NK-92 treated with Interleukin-12 subunit alpha and Interleukin-12 subunit beta, amount 100 ng/mL, for 24 hours (cell line): ENCODE data around the gene ATR.

Source experiments
- DNase-seq: peaks from one replicate; lab custom pipeline; 2025; lab: John Stamatoyannopoulos, UW

The ATR gene

GRCh38 chr3:142523921-142524566, 54.5 kb downstream of the ATR start:
- no peak for DNase-seq

- DNase-seq: no peak
Measured at GRCh38 chr3:142509079-142509478, 69.5 kb downstream of the ATR start.

- DNase-seq: no peak
Measured at GRCh38 chr3:142507241-142507640, 71.3 kb downstream of the ATR start.

GRCh38 chr3:142502187-142502985, 76.1 kb downstream of the ATR start:
- no peak for DNase-seq

DNA sequence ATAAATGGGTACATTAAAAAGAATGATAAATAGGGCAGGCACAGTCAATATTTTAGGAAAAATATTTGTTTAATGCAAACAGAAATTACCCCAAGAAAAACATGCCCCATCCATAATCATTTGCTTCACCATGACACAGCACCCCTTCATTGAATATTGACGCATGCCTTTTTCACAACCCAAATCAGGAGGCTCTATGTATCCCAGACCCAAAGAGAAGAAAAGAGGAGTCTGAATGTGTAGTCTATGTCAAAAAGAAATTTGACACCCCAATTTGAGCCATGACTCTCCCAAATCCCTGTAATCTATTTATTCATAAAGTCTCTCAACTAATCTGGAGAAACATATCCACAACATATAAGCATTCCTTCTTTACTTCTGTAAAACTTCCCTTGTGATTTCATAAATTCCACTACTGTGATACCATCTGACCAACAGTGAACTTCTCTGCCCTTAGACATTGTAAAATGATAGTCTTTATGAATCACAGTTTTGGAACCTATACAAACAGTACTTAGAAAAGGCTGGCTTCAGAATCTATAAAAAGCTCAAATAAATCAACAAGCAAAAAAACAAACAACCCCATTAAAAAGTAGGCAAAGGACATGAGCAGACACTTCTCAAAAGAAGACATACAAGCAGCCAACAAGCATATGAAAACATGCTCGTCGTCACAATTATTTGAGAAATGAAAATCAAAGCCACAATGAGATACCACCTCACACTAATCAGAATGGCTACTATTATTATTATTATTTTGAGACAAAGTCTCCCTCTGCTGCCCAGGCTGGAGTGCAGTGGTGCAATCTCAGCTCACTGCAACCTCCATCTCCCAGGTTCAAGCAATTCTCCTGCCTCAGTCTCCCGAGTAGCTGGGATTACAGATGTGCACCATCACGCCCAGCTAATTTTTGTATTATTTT, 77.3 kb downstream of the ATR start:
- DNase-seq: no peak

GRCh38 chr3:142500211-142500610, 78.3 kb downstream of the ATR start:
- no peak for DNase-seq

- DNase-seq: no peak
Measured at GRCh38 chr3:142498397-142499180, 79.9 kb downstream of the ATR start.

GRCh38 chr3:142497729-142498128, 80.8 kb downstream of the ATR start:
- no peak for DNase-seq

DNA sequence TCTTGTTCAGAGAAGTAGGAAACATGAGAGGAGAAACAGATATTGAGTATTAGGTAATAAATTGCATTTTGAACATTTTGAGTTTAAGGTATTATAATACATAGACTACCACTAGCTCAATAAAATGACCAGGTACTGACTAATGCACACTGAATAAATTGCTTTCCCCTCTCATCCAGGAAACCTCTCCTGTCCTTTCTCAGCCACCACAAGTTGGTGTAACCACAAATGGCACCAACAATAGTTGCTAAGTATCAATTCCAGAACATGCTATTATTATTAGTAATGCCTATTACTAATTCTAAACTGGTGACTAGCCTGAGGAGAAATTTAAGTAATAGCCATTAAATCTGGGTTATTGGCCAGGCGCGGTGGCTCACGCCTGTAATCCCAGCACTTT, 83.4 kb downstream of the ATR start:
- DNase-seq: no peak

GRCh38 chr3:142492184-142492583, 86.3 kb downstream of the ATR start:
- no peak for DNase-seq

GRCh38 chr3:142489572-142490323, 88.8 kb downstream of the ATR start:
- DNase-seq: no peak

DNA sequence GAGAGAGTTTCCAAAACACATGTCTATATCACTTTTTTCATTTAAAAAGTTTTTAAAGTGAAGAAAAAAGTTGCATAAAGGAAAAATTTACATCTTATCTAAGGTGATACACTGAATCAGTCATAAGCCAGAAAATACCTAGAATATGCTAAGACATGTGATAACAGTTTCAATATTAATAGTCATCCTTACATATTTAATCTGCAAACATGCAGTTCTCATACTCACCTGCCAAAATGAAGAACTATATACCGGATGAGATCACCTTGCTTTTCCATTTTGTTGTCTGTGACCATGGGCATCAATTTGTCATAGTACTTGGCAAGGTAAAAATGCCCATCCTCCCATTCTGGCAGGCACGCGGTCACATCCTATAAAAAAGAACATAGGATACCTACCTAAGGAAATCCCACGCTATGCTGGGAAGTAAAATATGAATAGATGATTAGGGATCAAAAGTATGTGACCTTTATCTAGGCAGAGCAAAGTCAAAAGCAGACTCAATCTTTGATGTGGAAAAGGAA, 93.6 kb downstream of the ATR start:
- no peak for DNase-seq

DNA sequence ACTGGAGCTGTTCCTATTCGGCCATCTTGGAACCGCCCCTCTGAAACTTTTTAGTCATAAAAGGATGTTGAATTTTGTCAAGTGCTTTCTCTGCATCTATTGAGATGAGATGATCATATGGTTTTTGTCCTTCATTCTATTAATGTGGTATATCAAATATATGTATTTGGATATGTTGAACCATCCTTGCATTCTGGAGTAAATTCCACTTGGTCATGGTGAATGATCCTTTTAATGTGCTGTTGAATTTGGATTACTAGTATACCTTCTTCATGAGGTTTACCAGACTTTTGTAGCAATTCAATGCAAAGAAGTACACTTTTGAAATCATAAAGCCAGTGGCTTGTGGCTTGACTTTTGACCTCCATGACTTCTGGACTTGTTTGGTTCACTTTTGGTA, 97.3 kb downstream of the ATR start:
- DNase-seq: no peak

- no peak for DNase-seq
Measured at GRCh38 chr3:142470826-142471225, 107.7 kb downstream of the ATR start.

GRCh38 chr3:142468456-142468855, 110.1 kb downstream of the ATR start:
- DNase-seq: no peak

DNA sequence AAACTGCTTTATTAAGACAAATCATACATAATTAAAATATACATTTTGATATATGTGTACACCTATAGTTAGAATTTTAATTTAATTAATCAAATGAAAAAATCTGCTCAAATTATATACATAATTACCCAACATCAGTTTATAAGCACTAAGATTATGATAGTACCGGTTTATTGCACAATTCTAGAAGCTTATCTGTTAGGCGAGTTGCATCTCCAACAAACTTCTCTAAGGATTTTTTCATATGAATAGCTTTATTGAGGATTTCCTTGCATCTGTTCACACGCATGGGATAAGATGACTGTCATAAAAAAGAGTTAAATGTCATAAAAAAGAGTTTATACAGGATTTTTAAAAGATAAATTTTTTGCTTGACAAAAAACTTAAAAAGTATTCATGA, 110.8 kb downstream of the ATR start:
- no peak for DNase-seq

DNA sequence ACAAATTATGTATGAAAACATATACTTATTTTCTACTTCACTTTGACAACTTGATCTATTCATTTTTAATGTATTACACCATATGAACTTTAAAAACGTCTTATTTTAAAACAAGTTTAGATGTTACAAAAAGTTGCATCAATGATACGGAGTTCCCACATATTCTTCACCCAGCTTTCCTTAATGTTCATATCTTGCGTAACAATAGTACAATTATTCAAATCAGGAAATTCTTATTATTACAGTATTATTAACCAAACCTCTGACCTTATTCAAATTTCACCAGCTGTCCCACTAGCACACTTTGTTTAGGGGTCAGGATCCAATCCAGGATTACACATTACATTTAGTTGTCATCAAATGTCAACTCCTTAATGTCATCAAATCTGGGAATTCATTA, 117.8 kb downstream of the ATR start:
- DNase-seq: no peak

DNA sequence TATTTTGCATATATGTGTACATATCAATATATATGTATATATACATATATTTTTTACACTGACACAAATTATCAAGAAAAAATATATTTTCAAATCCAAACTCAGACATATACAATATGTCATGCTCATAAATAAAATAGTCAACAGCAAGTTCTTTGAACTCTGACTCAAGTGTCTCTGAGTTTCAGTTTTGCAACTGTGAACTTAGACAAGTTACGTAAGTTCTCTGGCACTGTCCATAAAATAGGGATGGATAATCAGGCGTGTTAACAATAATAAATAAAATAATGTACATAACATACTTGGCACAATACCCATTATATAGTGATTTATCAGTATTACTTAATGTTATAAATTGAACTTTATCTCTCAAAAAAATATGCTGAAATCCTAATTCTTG, 118.6 kb downstream of the ATR start:
- no peak for DNase-seq

GRCh38 chr3:142459096-142459495, 119.4 kb downstream of the ATR start:
- DNase-seq: no peak

DNA sequence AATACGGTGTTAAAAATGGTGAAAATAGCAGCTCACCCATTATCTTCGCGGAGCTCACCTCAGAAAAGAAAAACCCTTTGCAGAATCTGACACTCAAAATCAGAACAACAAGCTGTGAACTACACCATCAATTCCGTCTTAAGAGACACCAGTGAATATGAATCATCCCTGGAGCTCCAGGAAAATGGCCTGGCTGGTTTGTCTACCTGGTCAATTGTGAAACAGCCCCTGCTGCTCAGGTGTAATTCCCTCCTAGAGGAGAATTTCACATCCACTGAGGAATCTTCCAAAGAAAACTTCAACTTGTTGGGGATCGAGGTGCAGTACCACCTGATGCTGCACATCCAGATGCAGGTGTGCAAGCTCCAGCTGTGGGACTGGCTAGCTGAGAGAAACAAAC, 127.7 kb downstream of the ATR start:
- no peak for DNase-seq

DNA sequence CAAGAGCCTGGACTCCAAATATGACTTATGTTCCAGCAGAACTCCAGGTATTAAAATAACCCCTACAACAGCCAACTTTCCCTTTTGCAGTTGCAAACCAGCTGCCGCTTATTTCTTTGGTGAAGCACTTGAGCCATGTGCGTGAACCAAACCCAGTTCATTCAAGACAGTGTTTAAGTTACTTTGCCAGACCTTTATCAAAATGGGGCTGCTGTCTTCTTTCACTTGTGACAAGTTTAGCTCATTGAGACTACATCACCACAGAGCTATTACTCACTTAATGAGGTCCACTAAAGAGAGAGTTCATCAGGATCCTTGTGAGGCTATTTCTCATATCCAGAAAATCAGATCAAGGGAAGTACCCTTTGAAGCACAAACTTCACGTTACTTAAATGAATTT, 128.3 kb downstream of the ATR start:
- DNase-seq: no peak
